MCF 10A (cell line): ENCODE measurements around the gene HOXB3. TPM values are rescaled to one million over a fixed set of nuclear protein-coding genes. Genes with fewer than 3 reads are reported as not detected.

ENCODE experiments used
- BruUV-seq: library from RNA; stranded (reverse); fragments of 400-500 nt; replicated peaks from 2 replicates; lab custom pipeline; 2021; lab: Mats Ljungman, UMichigan
- CTCF ChIA-PET: fragments of 300-600 bp; sonication (Branson Sonifier 250); formaldehyde crosslinking; extraction: SDS; loops from one replicate; lab custom pipeline; 2021; ENCODE audit warnings: antibody characterized with exemption, inconsistent platforms; lab: Yijun Ruan, JAX
- POLR2A ChIA-PET: fragments of 300-600, 350-650 bp; sonication (Branson Sonifier 250); formaldehyde crosslinking; extraction: SDS; loops from one replicate; lab custom pipeline; 2020; ENCODE audit warnings: antibody characterized with exemption, inconsistent platforms; lab: Yijun Ruan, JAX
- DNase-seq: peaks from one replicate; pipeline ENCODE4 v3.0.0-alpha.2; 2018; ENCODE audit not compliant: unreplicated experiment
- H3K27ac Mint-ChIP-seq: one replicate; pipeline ENCODE4 v1.8.0; 2022; ENCODE audit warnings: mild to moderate bottlenecking, low read depth, mixed read lengths; ENCODE audit not compliant: unreplicated experiment
- H3K27me3 Mint-ChIP-seq: one replicate; pipeline ENCODE4 v1.8.0; 2022; ENCODE audit warnings: mixed read lengths; ENCODE audit not compliant: insufficient read depth, unreplicated experiment
- H3K36me3 Mint-ChIP-seq: one replicate; pipeline ENCODE4 v1.8.0; 2022; ENCODE audit warnings: mild to moderate bottlenecking, moderate library complexity, mixed read lengths; ENCODE audit not compliant: insufficient read depth, unreplicated experiment
- H3K4me1 Mint-ChIP-seq: one replicate; pipeline ENCODE4 v1.8.0; 2022; ENCODE audit warnings: mixed read lengths; ENCODE audit not compliant: insufficient read depth, unreplicated experiment
- H3K4me3 Mint-ChIP-seq: one replicate; pipeline ENCODE4 v1.8.0; 2022; ENCODE audit warnings: mild to moderate bottlenecking, moderate library complexity, mixed read lengths; ENCODE audit not compliant: unreplicated experiment
- H3K9me3 Mint-ChIP-seq: one replicate; pipeline ENCODE4 v1.8.0; 2022; ENCODE audit warnings: mixed read lengths; ENCODE audit not compliant: unreplicated experiment
- CTCF ChIP-seq: fragments of 200-600 bp; IDR thresholded peaks from one replicate; pipeline ENCODE4 v1.8.0; 2022; ENCODE audit warnings: antibody characterized with exemption, mild to moderate bottlenecking; ENCODE audit not compliant: unreplicated experiment
- intact Hi-C: fragments of 100-400 bp; cut with micrococcal nuclease; formaldehyde crosslinking; loops from 2 replicates; pipeline ENCODE4 v1.14.1; 2022
- total RNA-seq: library from RNA; stranded (reverse); gene quantifications from 2 replicates; pipeline ENCODE4 v1.2.3, GENCODE V29; 2022

HOXB3 gene
- total RNA-seq, 1 experiment from 2014 or later = 0.79 TPM

DNA sequence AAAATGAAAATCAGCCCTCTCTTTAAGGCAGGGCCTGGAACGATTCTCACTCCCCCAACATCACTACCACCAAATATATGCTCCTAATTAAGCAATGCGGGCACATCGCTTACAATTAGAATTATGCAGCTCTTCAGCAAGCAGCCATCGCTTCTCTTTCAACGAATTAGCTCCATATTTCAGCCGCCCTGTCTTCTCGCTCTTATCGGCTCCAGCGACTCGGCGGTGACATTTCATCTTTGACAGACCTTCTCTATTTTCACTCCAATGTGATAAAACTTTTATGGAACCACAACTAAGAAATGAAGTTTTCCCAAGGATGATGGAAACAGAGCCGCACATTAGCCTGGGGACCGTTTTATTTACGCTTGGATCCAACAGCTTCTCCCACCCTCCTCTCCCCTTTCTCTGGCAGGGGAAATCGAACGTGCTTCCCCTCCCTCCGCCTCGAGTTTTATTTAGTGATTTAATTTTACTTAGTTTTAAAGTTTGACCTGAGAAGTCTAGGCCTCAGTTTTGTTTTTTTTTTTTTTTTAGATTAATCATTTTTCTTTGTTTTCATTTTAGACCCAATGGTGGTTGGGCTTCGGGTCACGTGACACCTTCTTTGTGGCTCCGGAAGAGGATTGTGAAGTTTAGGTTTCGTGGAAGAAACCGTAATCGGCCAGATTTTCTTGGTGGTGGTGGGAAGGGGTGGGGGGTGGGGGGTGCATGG is 42.1 kb downstream of the HOXB3 start:
- BruUV-seq = no TSS peak
- no peak for DNase-seq
- Mint-ChIP-seq H3K4me3 (no peak overlapping the region), H3K27ac (no peak overlapping the region), H3K4me1 (no peaks in the 10 kb centered on the region), H3K27me3 (no peaks in the 10 kb centered on the region), H3K9me3 (no peaks in the 10 kb centered on the region), H3K36me3 (no peaks in the 10 kb centered on the region)
- POLR2A ChIA-PET = interaction anchor here (0.6 kb wide), 1 partner anchor 10 kb away, joined by 3 read pairs; no protein-coding TSS in a partner anchor
- intact Hi-C loops = no loop called here
- no peak for TF ChIP-seq CTCF
- CTCF ChIA-PET = interaction anchor here (0.6 to 0.9 kb wide), 3 partner anchors 8 to 209 kb away, joined by 3 to 4 read pairs (median 3); no protein-coding TSS in a partner anchor

DNA sequence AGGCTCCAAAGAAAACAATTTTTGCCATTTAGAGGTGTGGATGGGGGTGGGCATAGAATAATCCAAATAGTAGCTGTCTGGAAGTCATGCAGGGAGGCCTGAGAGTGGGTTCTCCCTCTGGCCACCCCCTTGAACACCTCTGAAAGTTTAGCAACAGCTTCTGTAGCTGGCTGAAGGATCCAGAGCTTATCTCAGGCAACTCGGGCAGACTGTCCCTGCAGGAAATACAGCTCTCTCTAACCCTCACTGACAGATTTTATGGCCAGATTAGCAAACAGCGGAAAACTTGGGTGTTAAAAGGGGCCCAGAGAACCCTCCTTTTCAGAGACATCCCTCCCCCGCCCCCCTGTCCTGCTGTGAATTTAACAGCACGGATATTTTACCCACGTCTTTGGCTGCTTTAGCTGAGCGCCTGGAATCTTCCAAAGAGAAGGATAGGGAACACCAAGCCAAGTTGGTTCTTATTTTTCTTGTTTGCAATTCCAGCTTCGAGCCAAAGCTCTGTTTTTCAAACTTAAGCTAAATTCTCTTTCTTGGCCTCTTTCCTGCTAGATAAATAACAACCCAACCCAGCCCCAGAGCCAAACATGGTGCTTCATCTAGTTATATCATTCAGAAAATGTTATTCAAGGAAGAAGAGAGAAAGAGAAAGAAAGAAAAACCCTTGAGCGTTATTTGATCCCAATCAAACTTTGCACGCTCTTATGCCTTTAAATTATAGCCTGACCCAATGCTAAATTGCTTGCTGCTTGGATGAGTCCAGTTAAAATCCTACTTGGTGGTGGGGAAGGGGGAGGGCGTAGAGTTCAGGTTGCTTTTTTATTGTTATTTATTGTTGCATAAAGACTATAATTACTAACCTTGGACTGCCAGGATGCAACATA is 42.9 kb downstream of the HOXB3 start:
- Mint-ChIP-seq H3K27ac (no peak overlapping the region), H3K36me3 (no peaks in the 10 kb centered on the region)
- BruUV-seq = no TSS peak

GRCh38 chr17:48546137-48546923 is 43.7 kb downstream of the HOXB3 start:
- Mint-ChIP-seq H3K4me3 (no peak overlapping the region), H3K27me3 (no peaks in the 10 kb centered on the region), H3K9me3 (no peaks in the 10 kb centered on the region), H3K27ac (no peak overlapping the region), H3K4me1 (no peaks in the 10 kb centered on the region), H3K36me3 (no peaks in the 10 kb centered on the region)
- CTCF ChIA-PET = interaction anchor here (0.5 to 0.9 kb wide), 4 partner anchors 13 to 1045 kb away, joined by 3 to 4 read pairs (median 3); no protein-coding TSS in a partner anchor
- no peak for DNase-seq
- BruUV-seq = no TSS peak
- POLR2A ChIA-PET = interaction anchor here (0.6 kb wide), 1 partner anchor 31 kb away, joined by 3 read pairs; no protein-coding TSS in a partner anchor
- TF ChIP-seq CTCF = no peak
- intact Hi-C loops = no loop called here

More for the DNA sequence above, 42.9 kb downstream of the HOXB3 start:
- no peaks in the 10 kb centered on the region for H3K4me1 Mint-ChIP-seq
- H3K27me3 Mint-ChIP-seq = no peaks in the 10 kb centered on the region
- intact Hi-C loops = no loop called here
- no peak overlapping the region for H3K4me3 Mint-ChIP-seq
- no peak for TF ChIP-seq CTCF
- no peak for DNase-seq
- ChIA-PET POLR2A (interaction anchor here (0.6 kb wide), 2 partner anchors 11 to 30 kb away, joined by 3 read pairs; no protein-coding TSS in a partner anchor), CTCF (interaction anchor here (0.5 to 0.9 kb wide), 5 partner anchors 13 to 1044 kb away, joined by 3 to 4 read pairs (median 3); no protein-coding TSS in a partner anchor)
- H3K9me3 Mint-ChIP-seq = no peaks in the 10 kb centered on the region
